Limb (tissue), 2 donors: ENCODE measurements around the gene KRTAP1-5.
A peak's percentile ranks its signal among the peaks of the same experiment; 100 is the strongest.
"Not testable (repeated sequence)": the region's sequence is repeated elsewhere in the genome, so short reads cannot be mapped to it uniquely, and the experiment has no call there.

Experiments
- DNase-seq, 2 donors: peaks; one replicate each; pipeline ENCODE4 v3.0.0-alpha.2; 2016; ENCODE audit errors: extremely low spot score in 2 of 2

KRTAP1-5 gene

GRCh38 chr17:41048441-41048840 lies 21.4 kb upstream of the KRTAP1-5 start:
- DNase-seq, result no peak

- not testable (repeated sequence) for DNase-seq
Observed at GRCh38 chr17:41046735-41047465, 19.9 kb upstream of the KRTAP1-5 start, which contains the start of gene KRTAP2-1. TSS of gene KRTAP2-1 (minus strand) at chr17:41047316. CDS start at chr17:41047267, 49 bp downstream.

GRCh38 chr17:41042953-41043352 lies 15.9 kb upstream of the KRTAP1-5 start:
- no peak for DNase-seq

GRCh38 chr17:41040783-41041571 lies 14.0 kb upstream of the KRTAP1-5 start, which contains the start of gene KRTAP1-1:
TSS of gene KRTAP1-1 (minus strand) at chr17:41041450. CDS start at chr17:41041397, 53 bp downstream.
- DNase-seq, result peak; percentile 14 to 37

GRCh38 chr17:41037853-41038350 lies 10.9 kb upstream of the KRTAP1-5 start:
- no peak for DNase-seq

- not testable (repeated sequence) for DNase-seq
Observed at GRCh38 chr17:41034346-41034935, 7.4 kb upstream of the KRTAP1-5 start, which contains the start of gene KRTAP1-3. TSS of gene KRTAP1-3 (minus strand) at chr17:41034874. CDS start at chr17:41034821, 53 bp downstream.

GRCh38 chr17:41029633-41030245 lies 2.7 kb upstream of the KRTAP1-5 start, which contains the start of gene KRTAP1-4:
TSS of gene KRTAP1-4 (minus strand) at chr17:41030195. CDS start at chr17:41030078, 117 bp downstream.
- DNase-seq, result no peak

GRCh38 chr17:41024697-41025096 lies 2.3 kb downstream of the KRTAP1-5 start:
- no peak for DNase-seq

- DNase-seq, result no peak
Observed at GRCh38 chr17:41020336-41020735, 6.7 kb downstream of the KRTAP1-5 start.

- no peak for DNase-seq
Observed at GRCh38 chr17:41019415-41019814, 7.6 kb downstream of the KRTAP1-5 start.

- no peak for DNase-seq
Observed at GRCh38 chr17:41018541-41018940, 8.5 kb downstream of the KRTAP1-5 start.

GRCh38 chr17:41016578-41017215 lies 10.3 kb downstream of the KRTAP1-5 start:
- DNase-seq, result no peak

- DNase-seq, result no peak
Observed at GRCh38 chr17:41015454-41015853, 11.6 kb downstream of the KRTAP1-5 start.

- DNase-seq, result peak in 1 of 2 donors; percentile 54
Observed at GRCh38 chr17:41013606-41014005, 13.4 kb downstream of the KRTAP1-5 start.

- DNase-seq, result no peak
Observed at GRCh38 chr17:41013181-41013580, 13.8 kb downstream of the KRTAP1-5 start.

GRCh38 chr17:41012326-41013120 lies 14.5 kb downstream of the KRTAP1-5 start:
- no peak for DNase-seq

- DNase-seq, result no peak
Observed at GRCh38 chr17:41010441-41010840, 16.6 kb downstream of the KRTAP1-5 start.

- no peak for DNase-seq
Observed at GRCh38 chr17:41009936-41010335, 17.1 kb downstream of the KRTAP1-5 start.

GRCh38 chr17:41009301-41009760 lies 17.7 kb downstream of the KRTAP1-5 start:
- no peak for DNase-seq

GRCh38 chr17:41008811-41009210 lies 18.2 kb downstream of the KRTAP1-5 start, which contains the start of gene KRTAP3-1:
TSS of gene KRTAP3-1 (minus strand) at chr17:41009128. CDS start at chr17:41009074, 54 bp downstream.
- DNase-seq, result no peak
